ENCODE data around the gene DLGAP3. TPM values are rescaled to one million over a fixed set of nuclear protein-coding genes. Genes with fewer than 3 reads are reported as not detected.

DLGAP3 gene
- polyA plus RNA-seq, 1 donor (not counting 4 experiments of a cell fraction or from before 2014, with no cell fraction given): not detected

DNA sequence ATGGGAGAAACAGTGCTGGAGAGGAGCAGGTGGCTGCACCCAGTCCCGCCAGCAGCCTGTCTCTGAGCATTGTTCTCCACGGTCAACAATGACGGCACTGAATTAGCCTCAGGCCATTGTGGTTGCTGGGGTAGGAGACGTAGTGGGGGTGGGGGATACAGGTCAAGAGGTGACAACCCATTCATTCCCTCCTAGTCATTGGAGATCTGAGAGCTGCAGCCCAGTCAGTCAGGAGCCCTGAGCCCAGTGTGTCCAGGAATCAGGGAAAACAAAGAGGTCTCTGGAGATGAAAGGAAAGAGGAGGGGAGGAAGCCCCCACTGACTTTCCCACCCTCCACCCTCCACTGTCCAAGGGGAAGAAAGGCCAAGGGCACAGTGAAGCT, 85.2 kb downstream of the DLGAP3 start:
- H3K4me2 ChIP-seq (ENCODE audit: control insufficient read depth, extremely low read depth, insufficient read depth, low read depth, low read length): no peak overlapping the region
- no peaks in the 10 kb centered on the region for H3K27me3 ChIP-seq (ENCODE audit: control insufficient read depth, extremely low read depth, insufficient read depth, low read length)
- H3K36me3 ChIP-seq (ENCODE audit: control insufficient read depth in 2 of 2, extremely low read depth in 1 of 2, insufficient read depth in 2 of 2, low read length in 2 of 2): peaks cover 0 to 7% of the 10 kb centered on the region in 2 experiments
- no peak overlapping the region for H2AFZ ChIP-seq (ENCODE audit: control insufficient read depth, low read length)
- H3K9me3 ChIP-seq (ENCODE audit: control insufficient read depth, low read depth, low read length): no peaks in the 10 kb centered on the region
- TF ChIP-seq EZH2 (IDR thresholded peaks at IDR 0.05; ENCODE audit: low read length): no peak
- no peak for TF ChIP-seq CTCF (optimal IDR thresholded peaks at IDR 0.05 in 1 of 3, IDR thresholded peaks at IDR 0.05 in 1 of 3, conservative IDR thresholded peaks at IDR 0.05 in 1 of 3; ENCODE audit: extremely low read depth in 1 of 3, insufficient read depth in 2 of 3, low read length in 3 of 3)
- no peaks in the 10 kb centered on the region for H3K9me1 ChIP-seq (ENCODE audit: control insufficient read depth, extremely low read depth, insufficient read depth, low read length)
- no peak for FAIRE-seq
- no peak overlapping the region for H3K27ac ChIP-seq (ENCODE audit: control insufficient read depth, insufficient read depth, low read length)
- no peaks in the 10 kb centered on the region for H3K4me1 ChIP-seq (ENCODE audit: control insufficient read depth, extremely low read depth, insufficient read depth, low read length)
- dilution Hi-C loops (cut with MboI; ENCODE audit: extremely low pct_ligation_motif_present, low sequenced_read_pairs): no loop called here
- no peaks in the 10 kb centered on the region for H4K20me1 ChIP-seq (ENCODE audit: control insufficient read depth, extremely low read depth, insufficient read depth, low read length)
- H3K4me3 ChIP-seq (ENCODE audit: control insufficient read depth in 2 of 3, extremely low read depth in 1 of 3, insufficient read depth in 2 of 3, low read depth in 1 of 3, low read length in 3 of 3): no peak overlapping the region
- no peak overlapping the region for H3K9ac ChIP-seq (ENCODE audit: control insufficient read depth, extremely low read depth, insufficient read depth, low read length)
- DNase-seq (ENCODE audit: low read depth, low spot score): no peak
- no peaks in the 10 kb centered on the region for H3K79me2 ChIP-seq (ENCODE audit: control insufficient read depth, insufficient read depth, low read length)

DNA sequence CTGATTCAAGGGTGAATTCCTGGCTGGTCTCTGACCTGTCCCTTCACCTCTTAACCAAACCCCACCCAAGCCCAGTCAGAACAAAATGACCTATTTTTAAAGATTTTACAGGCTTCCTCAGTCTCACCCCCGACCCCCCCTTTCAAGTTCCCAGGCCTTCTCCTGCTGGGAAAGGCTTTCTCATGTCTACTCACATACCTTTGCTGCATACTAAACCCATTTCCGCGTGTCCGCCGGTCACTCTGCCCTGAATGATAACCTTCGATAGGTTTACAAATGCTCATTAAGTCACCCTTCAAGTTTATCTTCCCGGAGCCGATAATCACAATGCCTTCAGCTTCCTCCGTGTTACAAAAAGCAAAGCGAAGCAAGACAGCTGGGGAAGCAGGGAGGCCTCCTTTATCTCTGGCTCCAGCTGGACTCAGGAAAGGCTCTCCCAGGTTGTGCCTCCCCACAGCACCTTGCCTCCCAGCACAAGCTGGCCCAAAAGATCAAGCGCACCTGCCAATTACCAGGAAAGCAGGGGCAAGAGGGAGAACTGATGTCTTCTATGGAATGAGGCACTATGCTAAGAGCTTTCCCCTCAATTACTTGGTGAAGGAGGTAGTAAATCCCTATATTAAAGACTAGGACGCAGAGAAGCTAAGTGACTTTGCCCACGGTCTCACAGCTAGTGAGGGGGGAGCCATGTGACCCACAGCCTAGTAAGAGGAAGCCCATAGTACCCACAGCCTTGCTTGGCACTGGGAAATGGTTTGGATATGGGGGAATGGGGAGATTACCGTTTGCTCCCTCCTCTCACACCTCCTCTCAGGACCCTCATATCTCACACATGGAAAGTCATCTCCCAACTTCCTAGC, 85.8 kb downstream of the DLGAP3 start:
- TF ChIP-seq EZH2 (IDR thresholded peaks at IDR 0.05; ENCODE audit: low read length) (no peak), CTCF (optimal IDR thresholded peaks at IDR 0.05 in 1 of 3, IDR thresholded peaks at IDR 0.05 in 1 of 3, conservative IDR thresholded peaks at IDR 0.05 in 1 of 3; ENCODE audit: extremely low read depth in 1 of 3, insufficient read depth in 2 of 3, low read length in 3 of 3) (no peak)
- dilution Hi-C loops (cut with MboI; ENCODE audit: extremely low pct_ligation_motif_present, low sequenced_read_pairs): no loop called here

More for the DNA sequence above, 85.8 kb downstream of the DLGAP3 start:
- H4K20me1 ChIP-seq (ENCODE audit: control insufficient read depth, extremely low read depth, insufficient read depth, low read length): no peaks in the 10 kb centered on the region
- no peak overlapping the region for H2AFZ ChIP-seq (ENCODE audit: control insufficient read depth, low read length)
- H3K4me3 ChIP-seq (ENCODE audit: control insufficient read depth in 2 of 3, extremely low read depth in 1 of 3, insufficient read depth in 2 of 3, low read depth in 1 of 3, low read length in 3 of 3): no peak overlapping the region
- H3K27ac ChIP-seq (ENCODE audit: control insufficient read depth, insufficient read depth, low read length): no peak overlapping the region
- H3K36me3 ChIP-seq (ENCODE audit: control insufficient read depth in 2 of 2, extremely low read depth in 1 of 2, insufficient read depth in 2 of 2, low read length in 2 of 2): peaks cover 0 to 7% of the 10 kb centered on the region in 2 experiments
- H3K9ac ChIP-seq (ENCODE audit: control insufficient read depth, extremely low read depth, insufficient read depth, low read length): no peak overlapping the region
- no peak overlapping the region for H3K4me2 ChIP-seq (ENCODE audit: control insufficient read depth, extremely low read depth, insufficient read depth, low read depth, low read length)
- H3K79me2 ChIP-seq (ENCODE audit: control insufficient read depth, insufficient read depth, low read length): no peaks in the 10 kb centered on the region
- no peaks in the 10 kb centered on the region for H3K4me1 ChIP-seq (ENCODE audit: control insufficient read depth, extremely low read depth, insufficient read depth, low read length)
- FAIRE-seq: no peak
- DNase-seq (ENCODE audit: low read depth, low spot score): no peak
- H3K27me3 ChIP-seq (ENCODE audit: control insufficient read depth, extremely low read depth, insufficient read depth, low read length): no peaks in the 10 kb centered on the region
- H3K9me3 ChIP-seq (ENCODE audit: control insufficient read depth, low read depth, low read length): no peaks in the 10 kb centered on the region
- H3K9me1 ChIP-seq (ENCODE audit: control insufficient read depth, extremely low read depth, insufficient read depth, low read length): no peaks in the 10 kb centered on the region

Measured in keratinocyte (primary cell).